PFSK-1 (cell line): ENCODE data around the gene CIAO2B.

Source experiments
- FOXP2 ChIP-seq: optimal IDR thresholded peaks from 2 replicates; pipeline ENCODE3; 2011; ENCODE audit warnings: borderline replicate concordance, control low read depth, inconsistent platforms; ENCODE audit not compliant: insufficient read depth; ENCODE audit errors: extremely low read length, extremely low read depth
- POLR2AphosphoS5 ChIP-seq: IDR thresholded peaks from 2 replicates; pipeline ENCODE4 v1.6.1; 2012; ENCODE audit warnings: low read depth, mild to moderate bottlenecking, control low read depth, low read length, moderate library complexity
- REST ChIP-seq, 2 experiments: IDR thresholded peaks; 2 replicates each; pipeline versions ENCODE4 v1.6.1 to v1.8.0; 2011 to 2012; ENCODE audit warnings: low read depth in 2 of 2, low read length in 2 of 2, control low read depth in 1 of 2, inconsistent platforms in 1 of 2, mild to moderate bottlenecking in 1 of 2, moderate library complexity in 1 of 2; ENCODE audit not compliant: insufficient read depth in 1 of 2
- SIN3A ChIP-seq: IDR thresholded peaks from 2 replicates; pipeline ENCODE4 v1.6.1; 2012; ENCODE audit warnings: mild to moderate bottlenecking, low read length, moderate library complexity, borderline replicate concordance; ENCODE audit not compliant: insufficient read depth
- TAF1 ChIP-seq: IDR thresholded peaks from 2 replicates; pipeline ENCODE4 v1.6.1; 2012; ENCODE audit warnings: low read length, control low read depth, borderline replicate concordance; ENCODE audit not compliant: insufficient read depth

Gene CIAO2B

GRCh38 chr16:66961065-66961744, 27.0 kb upstream of the CIAO2B start, which contains the start of gene CES3:
Gene CES3 (plus strand): TSS chr16:66961266. CDS start chr16:66961308, 42 bp downstream.
- TF ChIP-seq TAF1 (peak; percentile 55; the same call in 1 of the 2 replicates), SIN3A (no peak), FOXP2 (no peak), REST (IDR thresholded peaks at IDR 0.05; ENCODE audit: insufficient read depth in 1 of 2, low read depth in 2 of 2, low read length in 2 of 2) (peak; percentile 47 to 73; a peak in 3 of 4 replicates), POLR2AphosphoS5 (peak; percentile 73; the same call in 1 of the 2 replicates)

GRCh38 chr16:66960270-66960669, 26.1 kb upstream of the CIAO2B start:
- no peak for TF ChIP-seq REST (IDR thresholded peaks at IDR 0.05; ENCODE audit: insufficient read depth in 1 of 2, low read depth in 2 of 2, low read length in 2 of 2)
- TF ChIP-seq TAF1: no peak
- TF ChIP-seq SIN3A: no peak
- TF ChIP-seq FOXP2: no peak
- TF ChIP-seq POLR2AphosphoS5: no peak

GRCh38 chr16:66959704-66960161, 25.5 kb upstream of the CIAO2B start:
- TF ChIP-seq POLR2AphosphoS5: no peak
- no peak for TF ChIP-seq SIN3A
- no peak for TF ChIP-seq TAF1
- TF ChIP-seq REST (IDR thresholded peaks at IDR 0.05; ENCODE audit: insufficient read depth in 1 of 2, low read depth in 2 of 2, low read length in 2 of 2): no peak
- no peak for TF ChIP-seq FOXP2

- no peak for TF ChIP-seq FOXP2
- TF ChIP-seq POLR2AphosphoS5: no peak
Measured at GRCh38 chr16:66958857-66959703, 24.9 kb upstream of the CIAO2B start.

- TF ChIP-seq TAF1 (no peak), SIN3A (no peak), POLR2AphosphoS5 (no peak), REST (IDR thresholded peaks at IDR 0.05; ENCODE audit: insufficient read depth in 1 of 2, low read depth in 2 of 2, low read length in 2 of 2) (no peak)
Measured at GRCh38 chr16:66954097-66954659, 20.0 kb upstream of the CIAO2B start.
